Keratinocyte (primary cell): Measurements from ENCODE around the gene TTC28. TPM values are rescaled to one million over a fixed set of nuclear protein-coding genes. Genes with fewer than 3 reads are reported as not detected.

ENCODE experiments used
- DNase-seq: peaks from one replicate; pipeline ENCODE4 v3.0.0-alpha.2; 2011; ENCODE audit warnings: low read depth, missing footprints, low spot score
- FAIRE-seq: peaks from 2 replicates; lab custom pipeline; 2011; peaks lifted over from hg19 to GRCh38; lab: Jason Lieb, UNC
- H2AFZ ChIP-seq: 2 replicates; pipeline ENCODE4 v1.6.0; 2012; ENCODE audit warnings: low read length, control low read depth, inconsistent platforms; ENCODE audit not compliant: control insufficient read depth
- H3K27ac ChIP-seq: 2 replicates; pipeline ENCODE4 v1.5.1; 2011; ENCODE audit warnings: low read length; ENCODE audit not compliant: control insufficient read depth, insufficient read depth
- H3K27me3 ChIP-seq: 3 replicates; pipeline ENCODE4 v1.6.0; 2011; ENCODE audit warnings: low read length; ENCODE audit not compliant: control insufficient read depth, insufficient read depth; ENCODE audit errors: extremely low read depth
- H3K36me3 ChIP-seq, 2 experiments: 2 replicates in 1 of 2; 3 replicates in 1 of 2; pipeline ENCODE4 v1.5.1; 2011; ENCODE audit warnings: low read length in 2 of 2, mild to moderate bottlenecking in 1 of 2; ENCODE audit not compliant: control insufficient read depth in 2 of 2, insufficient read depth in 2 of 2; ENCODE audit errors: extremely low read depth in 1 of 2
- H3K4me1 ChIP-seq: 3 replicates; pipeline ENCODE4 v1.5.1; 2011; ENCODE audit warnings: low read length; ENCODE audit not compliant: control insufficient read depth, insufficient read depth; ENCODE audit errors: extremely low read depth
- H3K4me2 ChIP-seq: 3 replicates; pipeline ENCODE4 v1.6.0; 2011; ENCODE audit warnings: low read depth, low read length; ENCODE audit not compliant: control insufficient read depth, insufficient read depth; ENCODE audit errors: extremely low read depth
- H3K4me3 ChIP-seq, 3 experiments: fragments of 200-600 bp in 1 of 3; sonication (generic) in 1 of 3; 2 replicates in 2 of 3; 3 replicates in 1 of 3; pipeline ENCODE4 v1.5.1; 2011 to 2016; ENCODE audit warnings: low read length in 3 of 3, mild to moderate bottlenecking in 3 of 3, control low read depth in 2 of 3, inconsistent platforms in 1 of 3, low read depth in 1 of 3, mixed read lengths in 1 of 3, mixed run types in 1 of 3, moderate library complexity in 1 of 3; ENCODE audit not compliant: control insufficient read depth in 2 of 3, insufficient read depth in 2 of 3; ENCODE audit errors: extremely low read depth in 1 of 3
- H3K79me2 ChIP-seq: 2 replicates; pipeline ENCODE4 v1.6.0; 2012; ENCODE audit warnings: low read length; ENCODE audit not compliant: control insufficient read depth, insufficient read depth
- H3K9ac ChIP-seq: 3 replicates; pipeline ENCODE4 v1.6.0; 2011; ENCODE audit warnings: low read length; ENCODE audit not compliant: control insufficient read depth, insufficient read depth; ENCODE audit errors: extremely low read depth
- H3K9me1 ChIP-seq: 3 replicates; pipeline ENCODE4 v1.6.0; 2011; ENCODE audit warnings: low read length; ENCODE audit not compliant: control insufficient read depth, insufficient read depth; ENCODE audit errors: extremely low read depth
- H3K9me3 ChIP-seq: 2 replicates; pipeline ENCODE4 v1.5.1; 2012; ENCODE audit warnings: low read depth, low read length; ENCODE audit not compliant: control insufficient read depth
- H4K20me1 ChIP-seq: 3 replicates; pipeline ENCODE4 v1.6.0; 2011; ENCODE audit warnings: low read length; ENCODE audit not compliant: control insufficient read depth, insufficient read depth; ENCODE audit errors: extremely low read depth
- CTCF ChIP-seq, 3 experiments: IDR thresholded peaks in 1 of 3; conservative IDR thresholded peaks in 1 of 3; optimal IDR thresholded peaks in 1 of 3; 2 replicates in 2 of 3; 3 replicates in 1 of 3; pipeline versions ENCODE3 to v1.5.1; 2011; ENCODE audit warnings: low read length in 3 of 3, mild to moderate bottlenecking in 3 of 3, moderate library complexity in 2 of 3, control low read depth in 1 of 3, inconsistent platforms in 1 of 3; ENCODE audit not compliant: insufficient read depth in 2 of 3; ENCODE audit errors: extremely low read depth in 1 of 3
- EZH2 ChIP-seq: IDR thresholded peaks from one replicate; pipeline ENCODE4 v1.6.1; 2012; ENCODE audit warnings: inconsistent platforms, mild to moderate bottlenecking, low read length, moderate library complexity
- dilution Hi-C: fragments of 300-500 bp; cut with MboI; formaldehyde crosslinking; loops from one replicate; pipeline ENCODE4 v1.7.0; 2020; ENCODE audit warnings: low sequenced_read_pairs; ENCODE audit not compliant: extremely low pct_ligation_motif_present
- polyA plus RNA-seq, 5 experiments: library from polyadenylated mRNA; depleted of rRNA in 3 of 5; stranded (reverse) in 3 of 5; stranded (forward) in 1 of 5; unstranded in 1 of 5; fragments of >200 nt; gene quantifications; 1 replicate in 1 of 5; 2 replicates in 3 of 5; 3 replicates in 1 of 5; pipeline versions ENCODE4 v1.2.1 to v1.2.3, GENCODE V29; 2011 to 2012; ENCODE audit warnings: missing spikeins in 2 of 5, low read depth in 1 of 5, low replicate concordance in 1 of 5

TTC28 gene
- polyA plus RNA-seq, 1 donor (not counting 4 experiments of a cell fraction or from before 2014, with no cell fraction given), result 0.66 TPM

GRCh38 chr22:28430466-28431025 lies 249.1 kb downstream of the TTC28 start:
- H3K4me1 ChIP-seq, result peaks cover 5% of the 10 kb centered on the region
- no peaks in the 10 kb centered on the region for H3K9me3 ChIP-seq
- dilution Hi-C loops, result no loop called here
- H4K20me1 ChIP-seq, result no peaks in the 10 kb centered on the region
- DNase-seq (no peak), FAIRE-seq (no peak)
- H3K36me3 ChIP-seq, result no peaks in the 10 kb centered on the region
- no peak for TF ChIP-seq EZH2
- TF ChIP-seq CTCF (optimal IDR thresholded peaks at IDR 0.05 in 1 of 3, IDR thresholded peaks at IDR 0.05 in 1 of 3, conservative IDR thresholded peaks at IDR 0.05 in 1 of 3; ENCODE audit: extremely low read depth in 1 of 3, insufficient read depth in 2 of 3, low read length in 3 of 3), result no peak
- no peak overlapping the region for H3K4me3 ChIP-seq
- no peak overlapping the region for H3K27ac ChIP-seq
- H3K9ac ChIP-seq, result no peak overlapping the region
- no peak overlapping the region for H3K4me2 ChIP-seq
- no peak overlapping the region for H2AFZ ChIP-seq
- no peaks in the 10 kb centered on the region for H3K27me3 ChIP-seq
- no peaks in the 10 kb centered on the region for H3K9me1 ChIP-seq
- no peaks in the 10 kb centered on the region for H3K79me2 ChIP-seq

- dilution Hi-C loops, result no loop called here
- H3K4me1 ChIP-seq, result no peaks in the 10 kb centered on the region
- H3K9me1 ChIP-seq, result no peaks in the 10 kb centered on the region
- no peak overlapping the region for H2AFZ ChIP-seq
- no peak overlapping the region for H3K27ac ChIP-seq
- no peaks in the 10 kb centered on the region for H4K20me1 ChIP-seq
- FAIRE-seq (no peak), DNase-seq (no peak)
- no peak overlapping the region for H3K9ac ChIP-seq
- H3K79me2 ChIP-seq, result no peaks in the 10 kb centered on the region
- H3K27me3 ChIP-seq, result no peaks in the 10 kb centered on the region
- H3K36me3 ChIP-seq, result no peaks in the 10 kb centered on the region
- TF ChIP-seq EZH2, result no peak
- no peak for TF ChIP-seq CTCF (optimal IDR thresholded peaks at IDR 0.05 in 1 of 3, IDR thresholded peaks at IDR 0.05 in 1 of 3, conservative IDR thresholded peaks at IDR 0.05 in 1 of 3; ENCODE audit: extremely low read depth in 1 of 3, insufficient read depth in 2 of 3, low read length in 3 of 3)
- H3K9me3 ChIP-seq, result no peaks in the 10 kb centered on the region
- H3K4me3 ChIP-seq, result no peak overlapping the region
- no peak overlapping the region for H3K4me2 ChIP-seq
Measured at GRCh38 chr22:28429711-28430110, 249.9 kb downstream of the TTC28 start.
